Measurements from ENCODE around the gene TNFSF8. TPM values are rescaled to one million over a fixed set of nuclear protein-coding genes. Genes with fewer than 3 reads are reported as not detected.

Gene TNFSF8
- total RNA-seq, 1 experiment from 2014 or later = not detected

DNA sequence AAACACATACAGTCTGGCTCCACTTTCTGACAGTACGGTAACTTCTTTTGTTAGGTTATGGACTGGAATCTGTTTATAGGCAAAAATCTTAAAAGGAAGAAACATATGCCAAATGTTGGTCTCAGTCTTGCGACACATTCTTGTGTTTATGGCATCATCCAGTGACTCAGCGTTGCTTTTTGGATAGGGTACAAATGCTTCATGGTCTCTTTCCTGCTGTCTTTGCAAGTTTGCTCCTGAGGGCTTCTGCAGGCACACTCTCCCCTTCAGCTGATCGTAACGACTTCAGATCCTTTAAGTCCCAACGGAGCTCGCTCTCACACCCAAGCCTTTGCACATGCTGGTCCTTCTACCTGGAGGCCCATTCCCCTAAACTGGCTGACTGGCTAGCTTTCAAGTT, 23.6 kb upstream of the TNFSF8 start:
- Mint-ChIP-seq H3K4me1 (ENCODE audit: low read depth, unreplicated experiment) (no peaks in the 10 kb centered on the region), H3K27ac (ENCODE audit: unreplicated experiment) (no peak overlapping the region), H3K36me3 (ENCODE audit: insufficient read depth, unreplicated experiment) (no peaks in the 10 kb centered on the region), H3K27me3 (ENCODE audit: unreplicated experiment) (peaks cover 58% of the 10 kb centered on the region), H3K4me3 (ENCODE audit: low read depth, unreplicated experiment) (no peak overlapping the region), H3K9me3 (ENCODE audit: low read depth, unreplicated experiment) (peaks cover under 1% of the 10 kb centered on the region)
- TF ChIP-seq, protein P1, sequence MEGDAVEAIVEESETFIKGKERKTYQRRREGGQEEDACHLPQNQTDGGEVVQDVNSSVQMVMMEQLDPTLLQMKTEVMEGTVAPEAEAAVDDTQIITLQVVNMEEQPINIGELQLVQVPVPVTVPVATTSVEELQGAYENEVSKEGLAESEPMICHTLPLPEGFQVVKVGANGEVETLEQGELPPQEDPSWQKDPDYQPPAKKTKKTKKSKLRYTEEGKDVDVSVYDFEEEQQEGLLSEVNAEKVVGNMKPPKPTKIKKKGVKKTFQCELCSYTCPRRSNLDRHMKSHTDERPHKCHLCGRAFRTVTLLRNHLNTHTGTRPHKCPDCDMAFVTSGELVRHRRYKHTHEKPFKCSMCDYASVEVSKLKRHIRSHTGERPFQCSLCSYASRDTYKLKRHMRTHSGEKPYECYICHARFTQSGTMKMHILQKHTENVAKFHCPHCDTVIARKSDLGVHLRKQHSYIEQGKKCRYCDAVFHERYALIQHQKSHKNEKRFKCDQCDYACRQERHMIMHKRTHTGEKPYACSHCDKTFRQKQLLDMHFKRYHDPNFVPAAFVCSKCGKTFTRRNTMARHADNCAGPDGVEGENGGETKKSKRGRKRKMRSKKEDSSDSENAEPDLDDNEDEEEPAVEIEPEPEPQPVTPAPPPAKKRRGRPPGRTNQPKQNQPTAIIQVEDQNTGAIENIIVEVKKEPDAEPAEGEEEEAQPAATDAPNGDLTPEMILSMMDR (IDR thresholded peaks at IDR 0.05; ENCODE audit: unreplicated experiment) = no peak
- intact Hi-C loops (cut with micrococcal nuclease; ENCODE audit: unreplicated experiment) = loop anchor here (2.0 kb wide), 1 partner anchor 19 kb away; no protein-coding TSS in a partner anchor
- DNase-seq = no peak
- BruUV-seq (replicated peaks) = no TSS peak
- CTCF ChIA-PET = interaction anchor here (0.6 kb wide), 1 partner anchor 17 kb away, joined by 4 read pairs; no protein-coding TSS in a partner anchor

DNA sequence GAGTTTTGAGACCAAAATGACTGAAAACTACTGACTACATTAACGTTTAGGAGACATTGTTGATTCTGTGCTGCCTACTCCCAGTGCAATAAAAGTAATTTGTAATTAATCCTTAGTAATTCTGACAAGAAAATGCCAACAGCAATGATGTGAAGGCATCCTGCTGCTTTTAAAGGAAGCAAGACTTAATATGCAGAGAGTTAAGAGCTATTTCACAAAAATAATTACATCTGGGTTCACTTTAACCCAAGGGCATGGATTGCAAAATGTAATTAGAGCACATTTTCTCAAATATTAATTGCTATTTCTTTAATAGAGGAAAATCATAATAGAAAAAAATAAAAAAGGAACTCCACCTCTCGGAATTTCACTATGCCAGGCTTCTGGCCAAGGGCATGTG, 22.7 kb upstream of the TNFSF8 start:
- BruUV-seq (replicated peaks) = no TSS peak
- TF ChIP-seq, protein P1 (IDR thresholded peaks at IDR 0.05; ENCODE audit: unreplicated experiment) = no peak
- Mint-ChIP-seq H3K27ac (ENCODE audit: unreplicated experiment) (no peak overlapping the region), H3K36me3 (ENCODE audit: insufficient read depth, unreplicated experiment) (no peaks in the 10 kb centered on the region), H3K27me3 (ENCODE audit: unreplicated experiment) (peaks cover 52% of the 10 kb centered on the region), H3K4me1 (ENCODE audit: low read depth, unreplicated experiment) (no peaks in the 10 kb centered on the region), H3K4me3 (ENCODE audit: low read depth, unreplicated experiment) (no peak overlapping the region), H3K9me3 (ENCODE audit: low read depth, unreplicated experiment) (no peaks in the 10 kb centered on the region)
- no peak for DNase-seq
- intact Hi-C loops (cut with micrococcal nuclease; ENCODE audit: unreplicated experiment) = no loop called here
- CTCF ChIA-PET = no interaction called here

DNA sequence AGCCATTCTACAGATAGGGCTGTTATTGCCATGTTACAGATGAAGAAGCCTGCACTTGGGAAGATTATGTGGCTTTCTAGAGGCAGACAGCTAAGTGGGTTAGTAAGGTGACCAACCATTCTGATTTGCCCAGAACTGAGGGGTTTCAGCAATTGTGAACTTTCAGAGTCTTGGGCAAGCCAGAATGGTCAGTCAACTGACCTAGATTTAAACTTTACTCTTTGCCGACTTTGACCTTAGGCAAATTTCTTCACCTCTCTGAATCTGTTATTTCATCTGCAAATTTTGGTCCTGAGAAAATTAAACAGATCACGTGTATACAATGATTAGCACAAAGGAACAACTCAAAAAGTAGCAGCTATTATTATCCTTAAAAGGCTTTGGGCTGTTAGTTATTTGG, 20.4 kb upstream of the TNFSF8 start:
- Mint-ChIP-seq H3K4me3 (ENCODE audit: low read depth, unreplicated experiment) (no peak overlapping the region), H3K9me3 (ENCODE audit: low read depth, unreplicated experiment) (no peaks in the 10 kb centered on the region), H3K27ac (ENCODE audit: unreplicated experiment) (no peak overlapping the region), H3K36me3 (ENCODE audit: insufficient read depth, unreplicated experiment) (no peaks in the 10 kb centered on the region), H3K27me3 (ENCODE audit: unreplicated experiment) (peaks cover 52% of the 10 kb centered on the region), H3K4me1 (ENCODE audit: low read depth, unreplicated experiment) (no peaks in the 10 kb centered on the region)
- intact Hi-C loops (cut with micrococcal nuclease; ENCODE audit: unreplicated experiment) = no loop called here
- CTCF ChIA-PET = no interaction called here
- DNase-seq = no peak
- no TSS peak for BruUV-seq (replicated peaks)
- TF ChIP-seq, protein P1 (IDR thresholded peaks at IDR 0.05; ENCODE audit: unreplicated experiment) = no peak

DNA sequence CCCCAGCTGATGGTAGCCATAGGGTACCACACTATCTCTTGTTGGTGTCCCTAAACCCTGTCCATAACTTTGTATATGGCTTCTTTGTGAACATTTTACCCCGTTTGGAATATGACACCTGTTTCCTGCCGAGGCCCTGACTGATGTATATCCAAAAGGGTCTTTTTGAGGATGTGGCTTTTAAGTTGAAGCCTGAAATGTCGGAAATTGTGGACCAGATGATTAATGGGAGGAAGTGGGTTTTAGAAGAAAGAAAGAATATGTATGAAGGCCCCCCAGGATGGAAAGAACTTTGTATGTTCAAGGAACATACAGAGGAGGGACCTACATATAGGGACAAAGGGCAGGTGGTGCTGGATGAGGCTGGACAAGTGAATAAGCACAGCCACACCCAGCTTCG, 16.7 kb upstream of the TNFSF8 start:
- H3K27me3 Mint-ChIP-seq (ENCODE audit: unreplicated experiment) = peaks cover 52% of the 10 kb centered on the region
- CTCF ChIA-PET = no interaction called here
- H3K4me3 Mint-ChIP-seq (ENCODE audit: low read depth, unreplicated experiment) = no peak overlapping the region
- BruUV-seq (replicated peaks) = no TSS peak
- TF ChIP-seq, protein P1 (IDR thresholded peaks at IDR 0.05; ENCODE audit: unreplicated experiment) = no peak
- no peaks in the 10 kb centered on the region for H3K4me1 Mint-ChIP-seq (ENCODE audit: low read depth, unreplicated experiment)
- intact Hi-C loops (cut with micrococcal nuclease; ENCODE audit: unreplicated experiment) = no loop called here
- H3K9me3 Mint-ChIP-seq (ENCODE audit: low read depth, unreplicated experiment) = no peaks in the 10 kb centered on the region
- no peaks in the 10 kb centered on the region for H3K36me3 Mint-ChIP-seq (ENCODE audit: insufficient read depth, unreplicated experiment)
- DNase-seq = no peak
- no peak overlapping the region for H3K27ac Mint-ChIP-seq (ENCODE audit: unreplicated experiment)
